Fibroblast of lung (primary cell): ENCODE data around the gene TNNT3.

Experiments
- EZH2 ChIP-seq: IDR thresholded peaks from 2 replicates; pipeline ENCODE4 v1.5.1; 2012; ENCODE audit warnings: low read length, control low read depth, mild to moderate bottlenecking; ENCODE audit errors: missing control alignments
- TF ChIP-seq, protein P1 (sequence below), 2 donors: IDR thresholded peaks in 1 of 2; conservative IDR thresholded peaks in 1 of 2; 1 replicate in 1 of 2; 2 replicates in 1 of 2; pipeline ENCODE4 v1.5.1; 2011 to 2012; ENCODE audit warnings: low read length in 2 of 2, control low read depth in 1 of 2, inconsistent platforms in 1 of 2, low read depth in 1 of 2, mild to moderate bottlenecking in 1 of 2

DNA sequence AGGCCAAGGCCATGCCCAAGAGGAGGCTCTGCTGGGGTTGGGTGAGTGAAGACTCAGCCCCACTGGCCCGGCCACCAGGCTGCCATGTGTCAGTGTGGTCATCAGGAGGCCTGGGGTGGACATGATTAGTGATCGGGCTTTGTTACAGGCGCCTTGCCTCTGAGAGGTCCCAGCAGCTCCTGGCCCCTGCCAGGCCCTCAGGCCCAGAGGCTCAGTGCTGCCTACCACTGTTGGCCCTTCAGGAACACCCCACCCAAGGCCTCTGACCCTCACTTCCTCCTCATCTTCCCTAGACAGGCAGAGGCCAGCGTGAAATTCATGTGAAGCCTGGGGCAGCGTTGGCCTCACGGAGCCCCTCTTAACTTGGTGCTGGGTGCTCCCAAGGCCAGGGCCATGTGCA lies 29.8 kb downstream of the TNNT3 start:
- no peak for TF ChIP-seq EZH2
- TF ChIP-seq, protein P1, sequence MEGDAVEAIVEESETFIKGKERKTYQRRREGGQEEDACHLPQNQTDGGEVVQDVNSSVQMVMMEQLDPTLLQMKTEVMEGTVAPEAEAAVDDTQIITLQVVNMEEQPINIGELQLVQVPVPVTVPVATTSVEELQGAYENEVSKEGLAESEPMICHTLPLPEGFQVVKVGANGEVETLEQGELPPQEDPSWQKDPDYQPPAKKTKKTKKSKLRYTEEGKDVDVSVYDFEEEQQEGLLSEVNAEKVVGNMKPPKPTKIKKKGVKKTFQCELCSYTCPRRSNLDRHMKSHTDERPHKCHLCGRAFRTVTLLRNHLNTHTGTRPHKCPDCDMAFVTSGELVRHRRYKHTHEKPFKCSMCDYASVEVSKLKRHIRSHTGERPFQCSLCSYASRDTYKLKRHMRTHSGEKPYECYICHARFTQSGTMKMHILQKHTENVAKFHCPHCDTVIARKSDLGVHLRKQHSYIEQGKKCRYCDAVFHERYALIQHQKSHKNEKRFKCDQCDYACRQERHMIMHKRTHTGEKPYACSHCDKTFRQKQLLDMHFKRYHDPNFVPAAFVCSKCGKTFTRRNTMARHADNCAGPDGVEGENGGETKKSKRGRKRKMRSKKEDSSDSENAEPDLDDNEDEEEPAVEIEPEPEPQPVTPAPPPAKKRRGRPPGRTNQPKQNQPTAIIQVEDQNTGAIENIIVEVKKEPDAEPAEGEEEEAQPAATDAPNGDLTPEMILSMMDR (conservative IDR thresholded peaks at IDR 0.05 in 1 of 2, IDR thresholded peaks at IDR 0.05 in 1 of 2; ENCODE audit: low read depth in 1 of 2, low read length in 2 of 2), result no peak
